ENCODE measurements around the gene SLC8A2.

Gene SLC8A2

GRCh38 chr19:47485210-47485609, 13.5 kb upstream of the SLC8A2 start:
- Histone ChIP-seq H4K8ac (ENCODE audit: low read length) (no peak overlapping the region), H3K4ac (ENCODE audit: low read depth in 1 of 2, low read length in 2 of 2) (no peak overlapping the region), H2BK15ac (ENCODE audit: low read depth, poor library complexity, severe bottlenecking) (no peak overlapping the region), H3K9me3 (ENCODE audit: control insufficient read depth, low read length) (no peaks in the 10 kb centered on the region), H2BK12ac (ENCODE audit: low read length in 2 of 2) (no peak overlapping the region), H2AFZ (ENCODE audit: low read depth, low read length) (no peak overlapping the region), H2BK120ac (ENCODE audit: low read depth, low read length) (no peak overlapping the region), H3K4me3 (ENCODE audit: insufficient read depth in 1 of 2, low read depth in 1 of 2, low read length in 2 of 2) (peak overlapping the region in 1 of 2 experiments; percentile 91), H3K4me1 (ENCODE audit: control insufficient read depth, insufficient read depth, low read depth, low read length) (peaks cover 13% of the 10 kb centered on the region), H2BK5ac (ENCODE audit: low read depth, low read length, poor library complexity, severe bottlenecking) (no peak overlapping the region), H2AK5ac (ENCODE audit: low read length, severe bottlenecking) (no peak overlapping the region), H3K79me1 (replicated peaks; ENCODE audit: low read length, poor library complexity, severe bottlenecking) (peaks cover 4% of the 10 kb centered on the region), H3K4me2 (ENCODE audit: low read length, poor library complexity, severe bottlenecking) (no peak overlapping the region), H3K9ac (ENCODE audit: low read length) (peak overlapping the region; percentile 97), H3K23ac (ENCODE audit: low read length in 2 of 2) (no peak overlapping the region), H3K27me3 (ENCODE audit: control insufficient read depth in 1 of 2, insufficient read depth in 1 of 2, low read length in 2 of 2) (peaks cover 0 to 4% of the 10 kb centered on the region in 2 experiments), H3K18ac (ENCODE audit: low read depth in 1 of 2, low read length in 2 of 2) (no peak overlapping the region), H3K27ac (ENCODE audit: low read length, poor library complexity, severe bottlenecking) (no peak overlapping the region), H4K91ac (ENCODE audit: low read length) (no peak overlapping the region), H3K14ac (ENCODE audit: low read length in 2 of 2) (no peak overlapping the region), H3K36me3 (ENCODE audit: control insufficient read depth in 1 of 2, insufficient read depth in 2 of 2, low read depth in 1 of 2, low read length in 2 of 2) (peaks cover 34 to 43% of the 10 kb centered on the region in 2 experiments)
- no peak for DNase-seq
- 96% methylated on average over 6 of the region's 6 CpGs for WGBS

- H2AFZ ChIP-seq (ENCODE audit: low read depth, low read length) = peak within 1 kb of the TSS; percentile 89
- DNase-seq = peak; percentile 93
- peak within 1 kb of the TSS in 1 of 2 experiments; percentile 70 for H2BK12ac ChIP-seq (ENCODE audit: low read length in 2 of 2)
- peak within 1 kb of the TSS; percentile 65 to 78 for H3K4ac ChIP-seq (ENCODE audit: low read depth in 1 of 2, low read length in 2 of 2)
- peak within 1 kb of the TSS; percentile 85 for H2BK120ac ChIP-seq (ENCODE audit: low read depth, low read length)
- H3K4me3 ChIP-seq (ENCODE audit: insufficient read depth in 1 of 2, low read depth in 1 of 2, low read length in 2 of 2) = peak within 1 kb of the TSS; percentile 79 to 91
- H3K4me2 ChIP-seq (ENCODE audit: low read length, poor library complexity, severe bottlenecking) = peak within 1 kb of the TSS; percentile 35
- no peak within 1 kb of the TSS for H2AK5ac ChIP-seq (ENCODE audit: low read length, severe bottlenecking)
- peak within 1 kb of the TSS; percentile 84 for H2BK5ac ChIP-seq (ENCODE audit: low read depth, low read length, poor library complexity, severe bottlenecking)
- no peaks in the 10 kb centered on the region for H3K9me3 ChIP-seq (ENCODE audit: control insufficient read depth, low read length)
- H4K8ac ChIP-seq (ENCODE audit: low read length) = peak within 1 kb of the TSS; percentile 98
- peak within 1 kb of the TSS; percentile 97 for H3K9ac ChIP-seq (ENCODE audit: low read length)
- no peak within 1 kb of the TSS for H3K14ac ChIP-seq (ENCODE audit: low read length in 2 of 2)
- H3K79me1 ChIP-seq (replicated peaks; ENCODE audit: low read length, poor library complexity, severe bottlenecking) = no peaks in the 10 kb centered on the region
- H2BK15ac ChIP-seq (ENCODE audit: low read depth, poor library complexity, severe bottlenecking) = peak within 1 kb of the TSS; percentile 84
- H3K18ac ChIP-seq (ENCODE audit: low read depth in 1 of 2, low read length in 2 of 2) = peak within 1 kb of the TSS; percentile 81 to 99
- H3K4me1 ChIP-seq (ENCODE audit: control insufficient read depth, insufficient read depth, low read depth, low read length) = peaks cover 11% of the 10 kb centered on the region
- peaks cover 0 to 9% of the 10 kb centered on the region in 2 experiments for H3K27me3 ChIP-seq (ENCODE audit: control insufficient read depth in 1 of 2, insufficient read depth in 1 of 2, low read length in 2 of 2)
- no peak within 1 kb of the TSS for H3K23ac ChIP-seq (ENCODE audit: low read length in 2 of 2)
- H3K27ac ChIP-seq (ENCODE audit: low read length, poor library complexity, severe bottlenecking) = peak within 1 kb of the TSS; percentile 29
- 3% methylated on average over 53 of the region's 57 CpGs for WGBS
- H4K91ac ChIP-seq (ENCODE audit: low read length) = peak within 1 kb of the TSS; percentile 95
- H3K36me3 ChIP-seq (ENCODE audit: control insufficient read depth in 1 of 2, insufficient read depth in 2 of 2, low read depth in 1 of 2, low read length in 2 of 2) = peaks cover 23 to 31% of the 10 kb centered on the region in 2 experiments
Observed at GRCh38 chr19:47483800-47484690, 12.4 kb upstream of the SLC8A2 start, which contains the start of gene KPTN. Gene KPTN, minus strand, starts transcription at chr19:47484219. Its CDS starts 59 bp downstream, at chr19:47484160.

GRCh38 chr19:47483200-47483599, 11.5 kb upstream of the SLC8A2 start:
- Histone ChIP-seq H2BK5ac (ENCODE audit: low read depth, low read length, poor library complexity, severe bottlenecking) (no peak overlapping the region), H4K91ac (ENCODE audit: low read length) (no peak overlapping the region), H3K23ac (ENCODE audit: low read length in 2 of 2) (no peak overlapping the region), H2AK5ac (ENCODE audit: low read length, severe bottlenecking) (no peak overlapping the region), H3K14ac (ENCODE audit: low read length in 2 of 2) (no peak overlapping the region), H3K4me1 (ENCODE audit: control insufficient read depth, insufficient read depth, low read depth, low read length) (peaks cover 11% of the 10 kb centered on the region), H3K36me3 (ENCODE audit: control insufficient read depth in 1 of 2, insufficient read depth in 2 of 2, low read depth in 1 of 2, low read length in 2 of 2) (peaks cover 17 to 26% of the 10 kb centered on the region in 2 experiments), H3K4me3 (ENCODE audit: insufficient read depth in 1 of 2, low read depth in 1 of 2, low read length in 2 of 2) (peak overlapping the region in 1 of 2 experiments; percentile 91), H4K8ac (ENCODE audit: low read length) (no peak overlapping the region), H2BK15ac (ENCODE audit: low read depth, poor library complexity, severe bottlenecking) (no peak overlapping the region), H3K27me3 (ENCODE audit: control insufficient read depth in 1 of 2, insufficient read depth in 1 of 2, low read length in 2 of 2) (peaks cover 0 to 9% of the 10 kb centered on the region in 2 experiments), H3K4ac (ENCODE audit: low read depth in 1 of 2, low read length in 2 of 2) (no peak overlapping the region), H2BK12ac (ENCODE audit: low read length in 2 of 2) (no peak overlapping the region), H2BK120ac (ENCODE audit: low read depth, low read length) (no peak overlapping the region), H3K9me3 (ENCODE audit: control insufficient read depth, low read length) (no peaks in the 10 kb centered on the region), H3K79me1 (replicated peaks; ENCODE audit: low read length, poor library complexity, severe bottlenecking) (no peaks in the 10 kb centered on the region), H3K4me2 (ENCODE audit: low read length, poor library complexity, severe bottlenecking) (no peak overlapping the region), H3K9ac (ENCODE audit: low read length) (peak overlapping the region; percentile 97), H3K27ac (ENCODE audit: low read length, poor library complexity, severe bottlenecking) (no peak overlapping the region), H3K18ac (ENCODE audit: low read depth in 1 of 2, low read length in 2 of 2) (no peak overlapping the region), H2AFZ (ENCODE audit: low read depth, low read length) (no peak overlapping the region)
- DNase-seq = no peak
- 92% methylated on average over 13 of the region's 15 CpGs for WGBS

GRCh38 chr19:47481460-47482052, 9.9 kb upstream of the SLC8A2 start:
- Histone ChIP-seq H2AFZ (ENCODE audit: low read depth, low read length) (no peak overlapping the region), H3K18ac (ENCODE audit: low read depth in 1 of 2, low read length in 2 of 2) (no peak overlapping the region), H3K4me2 (ENCODE audit: low read length, poor library complexity, severe bottlenecking) (no peak overlapping the region), H3K14ac (ENCODE audit: low read length in 2 of 2) (no peak overlapping the region), H2BK120ac (ENCODE audit: low read depth, low read length) (no peak overlapping the region), H2BK5ac (ENCODE audit: low read depth, low read length, poor library complexity, severe bottlenecking) (no peak overlapping the region), H3K9me3 (ENCODE audit: control insufficient read depth, low read length) (no peaks in the 10 kb centered on the region), H2AK5ac (ENCODE audit: low read length, severe bottlenecking) (no peak overlapping the region), H3K27ac (ENCODE audit: low read length, poor library complexity, severe bottlenecking) (no peak overlapping the region), H4K91ac (ENCODE audit: low read length) (no peak overlapping the region), H4K8ac (ENCODE audit: low read length) (no peak overlapping the region), H3K27me3 (ENCODE audit: control insufficient read depth in 1 of 2, insufficient read depth in 1 of 2, low read length in 2 of 2) (peaks cover 0 to 9% of the 10 kb centered on the region in 2 experiments), H3K23ac (ENCODE audit: low read length in 2 of 2) (no peak overlapping the region), H3K4ac (ENCODE audit: low read depth in 1 of 2, low read length in 2 of 2) (no peak overlapping the region), H3K9ac (ENCODE audit: low read length) (no peak overlapping the region), H3K4me3 (ENCODE audit: insufficient read depth in 1 of 2, low read depth in 1 of 2, low read length in 2 of 2) (no peak overlapping the region), H2BK12ac (ENCODE audit: low read length in 2 of 2) (no peak overlapping the region), H3K36me3 (ENCODE audit: control insufficient read depth in 1 of 2, insufficient read depth in 2 of 2, low read depth in 1 of 2, low read length in 2 of 2) (peaks cover 10 to 12% of the 10 kb centered on the region in 2 experiments), H3K79me1 (replicated peaks; ENCODE audit: low read length, poor library complexity, severe bottlenecking) (no peaks in the 10 kb centered on the region), H3K4me1 (ENCODE audit: control insufficient read depth, insufficient read depth, low read depth, low read length) (peaks cover 11% of the 10 kb centered on the region), H2BK15ac (ENCODE audit: low read depth, poor library complexity, severe bottlenecking) (no peak overlapping the region)
- WGBS = 100% methylated on average over 4 of the region's 4 CpGs
- no peak for DNase-seq
